ENCODE data around the gene TOX3.

DNA sequence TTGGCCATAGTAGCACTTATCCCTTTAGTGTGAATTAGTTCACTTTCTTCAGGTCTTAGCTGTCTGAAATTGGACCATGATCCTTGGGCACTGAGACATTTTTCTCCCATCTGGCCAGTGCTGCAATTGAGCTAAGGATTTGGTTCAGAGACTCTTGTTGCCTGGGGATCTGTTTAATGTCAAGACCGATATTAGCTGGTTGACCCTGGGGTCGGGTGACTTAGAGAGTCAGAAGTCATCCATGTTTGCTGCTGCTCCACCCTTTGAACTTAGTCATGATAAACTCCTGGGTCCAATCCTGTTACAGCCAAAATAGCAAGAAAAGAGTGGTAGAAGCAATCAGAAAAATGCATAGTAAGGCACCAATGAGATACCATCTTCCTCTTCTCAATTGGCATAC, 45.8 kb upstream of the TOX3 start:
- TF ChIP-seq ATF7 (IDR thresholded peaks at IDR 0.05; ENCODE audit: low read depth) (no peak), POLR2A (IDR thresholded peaks at IDR 0.05; ENCODE audit: low read depth, low read length) (no peak), POLR2AphosphoS5 (IDR thresholded peaks at IDR 0.05; ENCODE audit: low read length) (no peak)
